Inflammatory macrophage treated with lipopolysaccharide for 1 hour (primary cell): ENCODE results near the gene CST8.
A peak's percentile ranks its signal among the peaks of the same experiment; 100 is the strongest.
"Not testable (repeated sequence)": the region's sequence is repeated elsewhere in the genome, so short reads cannot be mapped to it uniquely, and the experiment has no call there.

Source experiments
- DNase-seq, 2 donors: peaks; one replicate each; pipeline ENCODE4 v3.0.0-alpha.2; 2020 to 2022

The CST8 gene

GRCh38 chr20:23490817-23491216 is at the start of gene CST8:
Gene CST8, plus strand, starts transcription at chr20:23491117. Its CDS starts 551 bp downstream, at chr20:23491668.
- DNase-seq = no peak

GRCh38 chr20:23441850-23442313 is 49.0 kb upstream of the CST8 start:
- peak; percentile 55 to 93 for DNase-seq

- DNase-seq = no peak
These were observed 48.5 kb upstream of the CST8 start for GRCh38 chr20:23442436-23442835.

- DNase-seq = no peak
These were observed 46.1 kb upstream of the CST8 start for GRCh38 chr20:23444859-23445258.

- no peak for DNase-seq
These were observed 45.2 kb upstream of the CST8 start for GRCh38 chr20:23445596-23446217.

- DNase-seq = peak; percentile 46 to 68
These were observed 44.4 kb upstream of the CST8 start for GRCh38 chr20:23446505-23446904.

GRCh38 chr20:23448167-23448566 is 42.8 kb upstream of the CST8 start:
- no peak for DNase-seq

- DNase-seq = peak; percentile 41 to 53
These were observed 41.5 kb upstream of the CST8 start for GRCh38 chr20:23449421-23449820.

GRCh38 chr20:23450877-23451276 is 40.0 kb upstream of the CST8 start:
- no peak for DNase-seq

GRCh38 chr20:23451956-23452487 is 38.9 kb upstream of the CST8 start:
- DNase-seq = no peak

GRCh38 chr20:23452776-23453175 is 38.1 kb upstream of the CST8 start, which contains the start of gene CST11:
Gene CST11, minus strand, starts transcription at chr20:23452876. Its CDS starts 65 bp downstream, at chr20:23452811.
- no peak for DNase-seq

GRCh38 chr20:23453549-23454543 is 37.1 kb upstream of the CST8 start:
- DNase-seq = no peak

- DNase-seq = no peak
These were observed 36.1 kb upstream of the CST8 start for GRCh38 chr20:23454816-23455215.

- DNase-seq = no peak
These were observed 35.3 kb upstream of the CST8 start for GRCh38 chr20:23455639-23456038.

GRCh38 chr20:23456409-23456808 is 34.5 kb upstream of the CST8 start:
- no peak for DNase-seq

GRCh38 chr20:23456873-23457272 is 34.0 kb upstream of the CST8 start:
- no peak for DNase-seq

GRCh38 chr20:23459461-23460150 is 31.3 kb upstream of the CST8 start:
- peak; percentile 5 to 30 for DNase-seq

GRCh38 chr20:23461180-23461579 is 29.7 kb upstream of the CST8 start:
- peak; percentile 10 to 21 for DNase-seq

- not testable (repeated sequence) for DNase-seq
These were observed 24.0 kb upstream of the CST8 start for GRCh38 chr20:23466961-23467360.

GRCh38 chr20:23472306-23472705 is 18.6 kb upstream of the CST8 start:
- DNase-seq = not testable (repeated sequence)

- DNase-seq = not testable (repeated sequence)
These were observed 17.6 kb upstream of the CST8 start for GRCh38 chr20:23473293-23473692.

- DNase-seq = no peak
These were observed 15.5 kb upstream of the CST8 start for GRCh38 chr20:23475395-23475794.
